Heart left ventricle (tissue), 16 donors: ENCODE measurements around the gene ARHGAP31. TPM values are rescaled to one million over a fixed set of nuclear protein-coding genes. Genes with fewer than 3 reads are reported as not detected.

Experiments
- ATAC-seq, 4 donors: fragments of 200-7000 bp; cut with Tn5 transposase; one replicate each; pipeline ENCODE4 v1.9.1; 2020 to 2022; ENCODE audit warnings: moderate library complexity in 4 of 4, mild to moderate bottlenecking in 3 of 4, moderate number of reproducible peaks in 1 of 4
- DNase-seq, 5 donors: peaks; one replicate each; pipeline ENCODE4 v3.0.0-alpha.2; 2020
- H3K27ac ChIP-seq, 12 donors: fragments of 200-600 bp; sonication (generic) in 4 of 12; one replicate each; pipeline versions ENCODE4 v1.5.0 to v1.8.0; 2016 to 2022; ENCODE audit warnings: mild to moderate bottlenecking in 2 of 12
- H3K27me3 ChIP-seq, 9 donors: fragments of 200-600 bp; sonication (generic) in 2 of 9; one replicate each; pipeline versions ENCODE4 v1.5.1 to v1.8.0; 2016 to 2022; ENCODE audit warnings: mild to moderate bottlenecking in 3 of 9
- H3K36me3 ChIP-seq, 9 donors: fragments of 200-600 bp; sonication (generic) in 2 of 9; one replicate each; pipeline versions ENCODE4 v1.5.0 to v1.8.0; 2018 to 2022; ENCODE audit warnings: mild to moderate bottlenecking in 2 of 9
- H3K4me1 ChIP-seq, 12 donors: fragments of 200-600 bp; sonication (generic) in 4 of 12; one replicate each; pipeline versions ENCODE4 v1.5.0 to v1.8.0; 2016 to 2022; ENCODE audit warnings: mild to moderate bottlenecking in 3 of 12
- H3K4me3 ChIP-seq, 12 donors: fragments of 200-600 bp; sonication (generic) in 4 of 12; one replicate each; pipeline versions ENCODE4 v1.5.0 to v1.8.0; 2017 to 2022; ENCODE audit warnings: mild to moderate bottlenecking in 9 of 12, moderate library complexity in 4 of 12
- H3K9me3 ChIP-seq, 12 donors: fragments of 200-600 bp; sonication (generic) in 4 of 12; one replicate each; pipeline versions ENCODE4 v1.5.0 to v1.8.0; 2016 to 2022; ENCODE audit warnings: mild to moderate bottlenecking in 1 of 12
- CTCF ChIP-seq, 12 donors: fragments of 200-600 bp; sonication (generic) in 4 of 12; IDR thresholded peaks; one replicate each; pipeline versions ENCODE4 v1.5.0 to v1.8.0; 2018 to 2022; ENCODE audit warnings: antibody characterized with exemption in 12 of 12, mild to moderate bottlenecking in 5 of 12
- POLR2A ChIP-seq, 2 donors: fragments of 450-650 bp; IDR thresholded peaks; one replicate each; pipeline ENCODE4 v1.6.1; 2017; ENCODE audit warnings: antibody characterized with exemption in 2 of 2, mild to moderate bottlenecking in 2 of 2, moderate library complexity in 2 of 2
- WGBS, 4 donors: extraction: QIAGEN DNeasy Blood & Tissue Kit in 2 of 4; methylation state at CpG; one replicate each; pipeline versions ENCODE4 v1.1.5 to v1.1.7; 2013 to 2018; 5-methylcytosine and 5-hydroxymethylcytosine counted together
- intact Hi-C, 10 donors: fragments of 100-400 bp; cut with DNase I; formaldehyde crosslinking; loops; one replicate each; pipeline versions ENCODE4 v1.11.1 to v1.14.2; 2022
- polyA plus RNA-seq, 2 donors: library from polyadenylated mRNA; stranded (reverse); fragments of 200-250 nt; gene quantifications; one replicate each; pipeline ENCODE4 v1.2.3, GENCODE V29; 2013
- total RNA-seq, 9 donors: library from RNA; depleted of rRNA in 2 of 9; stranded (reverse); fragments of >200 nt in 2 of 9; fragmentation: NEBNext Ultra II Directional in 3 of 9; extraction: Animal tissue kit (Norgen Biotek cat#: 25700) in 3 of 9; gene quantifications; one replicate each; pipeline versions ENCODE4 v1.1.0 to v1.2.4, GENCODE V29; 2016 to 2023
- donor health status: ischemic (EF 13 %, LVEDD 7.1; RV severe dilation, severe dysfunction).
- donor health status: healthy with polysubstance abuse.
- donor health status: DM: no; HTN: yes; CAD: no.
- donor health status: DM: no; HTN: no; CAD: no.
- donor health status: ischemic (EF 25% LVEDD 6.9; RV normal size, moderate dysfunction).
- donor health status: ischemic (EF 25% LVEDD 5.7; RV mildly dilated, moderate dysfunction).
- donor health status: healthy.
- donor health status: DM: yes; HTN: yes; CAD: no.
- donor health status: ischemic (EF 35%, LVEDD 5.7; RV mildly dilated, moderate dysfunction).
- donor health status: nonischemic (EF 11% LVEDD 7.7; RV severe dilation, severe dysfunction).
- donor health status: DM: yes; HTN: yes; CAD: no.
- donor health status: PGD.
- donor health status: ischemic (EF 29% LVEDD 5.4; RV normal size, mild dysfunction).
- donor health status: nonischemic (EF 23%, LVEDD 6.1; RV moderate dilation, normal function).

ARHGAP31 gene
- total and polyA plus RNA-seq, 11 donors, result 10.4 to 79.1 (median 33.5) TPM

DNA sequence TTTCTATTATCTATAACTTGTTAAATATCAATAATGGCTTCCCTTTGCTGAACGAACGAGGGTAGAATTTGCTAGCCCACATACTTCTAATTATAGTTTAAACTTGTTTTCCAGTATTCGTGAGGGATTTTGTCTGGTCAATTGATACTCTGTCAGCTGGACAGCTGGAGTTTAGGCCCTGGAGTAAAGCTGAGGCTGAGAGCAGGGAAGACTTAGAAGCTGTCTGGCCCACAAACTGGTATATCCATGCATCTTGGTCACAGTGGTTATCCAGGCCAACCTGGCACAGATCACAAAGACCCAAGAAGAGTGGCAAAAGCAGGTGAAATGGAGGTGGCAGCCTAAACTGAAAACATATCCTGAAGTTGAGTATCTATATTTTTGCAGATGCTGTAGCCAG is 19.3 kb downstream of the ARHGAP31 start:
- DNase-seq, result no peak
- Histone ChIP-seq H3K36me3 (peaks cover 0 to 39% (median 20%) of the 10 kb centered on the region in 9 donors), H3K9me3 (peaks cover 0 to under 1% (median 0%) of the 10 kb centered on the region in 12 donors), H3K27me3 (no peaks in the 10 kb centered on the region), H3K27ac (no peak overlapping the region), H3K4me1 (peaks cover 4 to 70% (median 47%) of the 10 kb centered on the region in 12 donors), H3K4me3 (no peak overlapping the region)
- intact Hi-C loops, result no loop called here
- 75 to 90% (median 80%) methylated on average over 3 of the region's 3 CpGs for WGBS, 4 donors
- TF ChIP-seq CTCF (IDR thresholded peaks at IDR 0.05) (no peak), POLR2A (IDR thresholded peaks at IDR 0.05) (no peak)
- no peak for ATAC-seq

GRCh38 chr3:119314821-119315220 is 20.6 kb downstream of the ARHGAP31 start:
- H3K36me3 ChIP-seq, result peaks cover 0 to 31% (median 20%) of the 10 kb centered on the region in 9 donors
- no peak for DNase-seq
- TF ChIP-seq POLR2A (IDR thresholded peaks at IDR 0.05) (no peak), CTCF (IDR thresholded peaks at IDR 0.05) (no peak)
- WGBS, 4 donors, result 57 to 84% (median 75%) methylated on average over 1 of the region's 1 CpG
- H3K9me3 ChIP-seq, result no peaks in the 10 kb centered on the region
- H3K4me1 ChIP-seq, result peaks cover 0 to 66% (median 43%) of the 10 kb centered on the region in 12 donors
- ATAC-seq, result peak in 1 of 4 donors; percentile 32
- no peak overlapping the region for H3K4me3 ChIP-seq
- no peaks in the 10 kb centered on the region for H3K27me3 ChIP-seq
- H3K27ac ChIP-seq, result no peak overlapping the region
- intact Hi-C loops, result loop anchor here in 1 of 10 donors (2.0 kb wide), 1 partner anchor 16 kb away; no protein-coding TSS in a partner anchor

GRCh38 chr3:119315600-119316312 is 21.6 kb downstream of the ARHGAP31 start:
- ATAC-seq (peak in 1 of 4 donors; percentile 35), DNase-seq (no peak)
- TF ChIP-seq CTCF (IDR thresholded peaks at IDR 0.05) (no peak), POLR2A (IDR thresholded peaks at IDR 0.05) (no peak)
- intact Hi-C loops, result loop anchor here in 1 of 10 donors (2.0 kb wide), 1 partner anchor 17 kb away; no protein-coding TSS in a partner anchor
- Histone ChIP-seq H3K27me3 (no peaks in the 10 kb centered on the region), H3K27ac (no peak overlapping the region), H3K36me3 (peaks cover 0 to 31% (median 20%) of the 10 kb centered on the region in 9 donors), H3K4me3 (no peak overlapping the region), H3K4me1 (peaks cover 0 to 64% (median 37%) of the 10 kb centered on the region in 12 donors), H3K9me3 (no peaks in the 10 kb centered on the region)
- WGBS, 4 donors, result 75 to 83% (median 78%) methylated on average over 3 of the region's 3 CpGs

- Histone ChIP-seq H3K27me3 (no peaks in the 10 kb centered on the region), H3K36me3 (peaks cover 0 to 27% (median 20%) of the 10 kb centered on the region in 9 donors), H3K9me3 (no peaks in the 10 kb centered on the region), H3K27ac (no peak overlapping the region), H3K4me1 (peaks cover 0 to 64% (median 33%) of the 10 kb centered on the region in 12 donors), H3K4me3 (no peak overlapping the region)
- TF ChIP-seq POLR2A (IDR thresholded peaks at IDR 0.05) (no peak), CTCF (IDR thresholded peaks at IDR 0.05) (no peak)
- DNase-seq (no peak), ATAC-seq (peak in 2 of 4 donors; percentile 34 to 43)
- intact Hi-C loops, result no loop called here
Observed at GRCh38 chr3:119316313-119316670, 22.1 kb downstream of the ARHGAP31 start.
